Measurements from ENCODE around the gene KRT72.
A peak's percentile ranks its signal among the peaks of the same experiment; 100 is the strongest.

KRT72 gene

GRCh38 chr12:52600941-52601481, at the start of gene KRT72:
TSS of gene KRT72 (minus strand) at chr12:52601463. CDS start at chr12:52601452, 11 bp downstream.
- H3K9me2 ChIP-seq (replicated peaks; ENCODE audit: insufficient read depth, low read length), result no peaks in the 10 kb centered on the region
- H3K9me3 ChIP-seq (replicated peaks; ENCODE audit: insufficient read depth, low read length), result no peaks in the 10 kb centered on the region
- H3K4me2 ChIP-seq (ENCODE audit: low read depth, low read length), result no peak within 1 kb of the TSS
- H3K27me3 ChIP-seq (replicated peaks; ENCODE audit: insufficient read depth, low read length), result peaks cover 57% of the 10 kb centered on the region
- H3K79me2 ChIP-seq (ENCODE audit: low read length), result no peaks in the 10 kb centered on the region
- H3K4me1 ChIP-seq (ENCODE audit: low read length), result no peaks in the 10 kb centered on the region
- no peaks in the 10 kb centered on the region for H4K20me1 ChIP-seq (ENCODE audit: insufficient read depth, low read length)
- no peak for DNase-seq
- no peak within 1 kb of the TSS for H3K4me3 ChIP-seq (ENCODE audit: low read length)
- H3K27ac ChIP-seq (ENCODE audit: low read length), result no peak within 1 kb of the TSS
- no peak for TF ChIP-seq EZH2 (optimal IDR thresholded peaks at IDR 0.05; ENCODE audit: low read depth, low read length)
- TF ChIP-seq EZH2phosphoT487 (IDR thresholded peaks at IDR 0.05; ENCODE audit: low read length), result no peak
- TF ChIP-seq CTCF (IDR thresholded peaks at IDR 0.05; ENCODE audit: low read length), result no peak
- no peaks in the 10 kb centered on the region for H3F3A ChIP-seq (ENCODE audit: insufficient read depth, low read length)
- H2AFZ ChIP-seq (ENCODE audit: low read length), result no peak within 1 kb of the TSS
- no peak within 1 kb of the TSS for H3K9ac ChIP-seq (ENCODE audit: low read length)
- no peaks in the 10 kb centered on the region for H3K36me3 ChIP-seq (replicated peaks; ENCODE audit: insufficient read depth, low read length)

- no peaks in the 10 kb centered on the region for H3K4me1 ChIP-seq (ENCODE audit: low read length)
- TF ChIP-seq CTCF (IDR thresholded peaks at IDR 0.05; ENCODE audit: low read length), result no peak
- TF ChIP-seq EZH2phosphoT487 (IDR thresholded peaks at IDR 0.05; ENCODE audit: low read length), result no peak
- no peak for TF ChIP-seq EZH2 (optimal IDR thresholded peaks at IDR 0.05; ENCODE audit: low read depth, low read length)
- peak; percentile 27 for DNase-seq
- H3K79me2 ChIP-seq (ENCODE audit: low read length), result no peaks in the 10 kb centered on the region
- H3K9me2 ChIP-seq (replicated peaks; ENCODE audit: insufficient read depth, low read length), result no peaks in the 10 kb centered on the region
- no peaks in the 10 kb centered on the region for H4K20me1 ChIP-seq (ENCODE audit: insufficient read depth, low read length)
- no peak overlapping the region for H3K27ac ChIP-seq (ENCODE audit: low read length)
- H3K9ac ChIP-seq (ENCODE audit: low read length), result no peak overlapping the region
- H3K27me3 ChIP-seq (replicated peaks; ENCODE audit: insufficient read depth, low read length), result peaks cover 35% of the 10 kb centered on the region
- H3K36me3 ChIP-seq (replicated peaks; ENCODE audit: insufficient read depth, low read length), result no peaks in the 10 kb centered on the region
- no peaks in the 10 kb centered on the region for H3K9me3 ChIP-seq (replicated peaks; ENCODE audit: insufficient read depth, low read length)
- no peak overlapping the region for H2AFZ ChIP-seq (ENCODE audit: low read length)
- no peak overlapping the region for H3K4me3 ChIP-seq (ENCODE audit: low read length)
- no peaks in the 10 kb centered on the region for H3F3A ChIP-seq (ENCODE audit: insufficient read depth, low read length)
- H3K4me2 ChIP-seq (ENCODE audit: low read depth, low read length), result no peak overlapping the region
Measured at GRCh38 chr12:52650520-52651081, 49.3 kb upstream of the KRT72 start.

- Histone ChIP-seq H3K27ac (ENCODE audit: low read length) (no peak overlapping the region), H3K27me3 (replicated peaks; ENCODE audit: insufficient read depth, low read length) (peaks cover 34% of the 10 kb centered on the region), H3K9me2 (replicated peaks; ENCODE audit: insufficient read depth, low read length) (no peaks in the 10 kb centered on the region), H3K79me2 (ENCODE audit: low read length) (no peaks in the 10 kb centered on the region), H3K4me3 (ENCODE audit: low read length) (no peak overlapping the region), H3K9me3 (replicated peaks; ENCODE audit: insufficient read depth, low read length) (no peaks in the 10 kb centered on the region), H3K4me1 (ENCODE audit: low read length) (no peaks in the 10 kb centered on the region), H3K9ac (ENCODE audit: low read length) (no peak overlapping the region), H3K4me2 (ENCODE audit: low read depth, low read length) (no peak overlapping the region), H3F3A (ENCODE audit: insufficient read depth, low read length) (no peaks in the 10 kb centered on the region), H2AFZ (ENCODE audit: low read length) (no peak overlapping the region), H4K20me1 (ENCODE audit: insufficient read depth, low read length) (no peaks in the 10 kb centered on the region), H3K36me3 (replicated peaks; ENCODE audit: insufficient read depth, low read length) (no peaks in the 10 kb centered on the region)
- TF ChIP-seq CTCF (IDR thresholded peaks at IDR 0.05; ENCODE audit: low read length) (no peak), EZH2phosphoT487 (IDR thresholded peaks at IDR 0.05; ENCODE audit: low read length) (no peak), EZH2 (optimal IDR thresholded peaks at IDR 0.05; ENCODE audit: low read depth, low read length) (no peak)
- DNase-seq, result no peak
Measured at GRCh38 chr12:52649066-52649465, 47.8 kb upstream of the KRT72 start.

Data from MM.1S (cell line).